Thymus (tissue), 14 donors: ENCODE results near the gene ECEL1. TPM values are rescaled to one million over a fixed set of nuclear protein-coding genes. Genes with fewer than 3 reads are reported as not detected.
A peak's percentile ranks its signal among the peaks of the same experiment; 100 is the strongest.
"Not testable (repeated sequence)": the region's sequence is repeated elsewhere in the genome, so short reads cannot be mapped to it uniquely, and the experiment has no call there.

Source experiments
- DNase-seq, 9 donors: peaks; one replicate each; pipeline ENCODE4 v3.0.0-alpha.2; 2013; ENCODE audit warnings: low spot score in 9 of 9, low read depth in 6 of 9, missing footprints in 1 of 9
- H3K27ac ChIP-seq, 2 donors: one replicate each; pipeline ENCODE4 v1.5.1; 2013; ENCODE audit warnings: control low read depth in 1 of 2, low read depth in 1 of 2, low read length in 1 of 2, mild to moderate bottlenecking in 1 of 2, moderate library complexity in 1 of 2
- H3K27me3 ChIP-seq, 2 donors: one replicate each; pipeline ENCODE4 v1.5.1; 2013; ENCODE audit warnings: low read length in 1 of 2; ENCODE audit not compliant: control insufficient read depth in 2 of 2, insufficient read depth in 1 of 2
- H3K36me3 ChIP-seq, 2 donors: one replicate each; pipeline ENCODE4 v1.5.1; 2013; ENCODE audit warnings: low read length in 1 of 2, mild to moderate bottlenecking in 1 of 2, moderate library complexity in 1 of 2; ENCODE audit not compliant: control insufficient read depth in 2 of 2, insufficient read depth in 2 of 2
- H3K4me1 ChIP-seq, 2 donors: one replicate each; pipeline ENCODE4 v1.5.1; 2013; ENCODE audit warnings: low read length in 2 of 2; ENCODE audit not compliant: control insufficient read depth in 2 of 2, insufficient read depth in 2 of 2
- H3K4me3 ChIP-seq, 2 donors: one replicate each; pipeline ENCODE4 v1.5.1; 2013; ENCODE audit warnings: low read length in 2 of 2, control low read depth in 1 of 2, mild to moderate bottlenecking in 1 of 2
- H3K9me3 ChIP-seq, 2 donors: one replicate each; pipeline ENCODE4 v1.5.1; 2013; ENCODE audit warnings: low read length in 1 of 2, mild to moderate bottlenecking in 1 of 2; ENCODE audit not compliant: control insufficient read depth in 2 of 2, insufficient read depth in 1 of 2
- WGBS: extraction: QIAGEN DNeasy Blood & Tissue Kit; methylation state at CpG from one replicate; pipeline ENCODE4 v1.1.7; 2013; 5-methylcytosine and 5-hydroxymethylcytosine counted together
- long read RNA-seq, 10 donors: transcript quantifications; one replicate each; lab custom pipeline, GENCODE V29; 2026
- polyA plus RNA-seq: library from polyadenylated mRNA; stranded (reverse); fragments of 200-250 nt; gene quantifications from one replicate; pipeline ENCODE4 v1.2.3, GENCODE V29; 2013
- total RNA-seq: library from RNA; stranded (reverse); fragments of 120-200 nt; gene quantifications from one replicate; pipeline ENCODE4 v1.2.4, GENCODE V29; 2013
- donor health status: healthy.

Gene ECEL1, protein sequence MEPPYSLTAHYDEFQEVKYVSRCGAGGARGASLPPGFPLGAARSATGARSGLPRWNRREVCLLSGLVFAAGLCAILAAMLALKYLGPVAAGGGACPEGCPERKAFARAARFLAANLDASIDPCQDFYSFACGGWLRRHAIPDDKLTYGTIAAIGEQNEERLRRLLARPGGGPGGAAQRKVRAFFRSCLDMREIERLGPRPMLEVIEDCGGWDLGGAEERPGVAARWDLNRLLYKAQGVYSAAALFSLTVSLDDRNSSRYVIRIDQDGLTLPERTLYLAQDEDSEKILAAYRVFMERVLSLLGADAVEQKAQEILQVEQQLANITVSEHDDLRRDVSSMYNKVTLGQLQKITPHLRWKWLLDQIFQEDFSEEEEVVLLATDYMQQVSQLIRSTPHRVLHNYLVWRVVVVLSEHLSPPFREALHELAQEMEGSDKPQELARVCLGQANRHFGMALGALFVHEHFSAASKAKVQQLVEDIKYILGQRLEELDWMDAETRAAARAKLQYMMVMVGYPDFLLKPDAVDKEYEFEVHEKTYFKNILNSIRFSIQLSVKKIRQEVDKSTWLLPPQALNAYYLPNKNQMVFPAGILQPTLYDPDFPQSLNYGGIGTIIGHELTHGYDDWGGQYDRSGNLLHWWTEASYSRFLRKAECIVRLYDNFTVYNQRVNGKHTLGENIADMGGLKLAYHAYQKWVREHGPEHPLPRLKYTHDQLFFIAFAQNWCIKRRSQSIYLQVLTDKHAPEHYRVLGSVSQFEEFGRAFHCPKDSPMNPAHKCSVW
- total RNA-seq (0.28 TPM), polyA plus RNA-seq (1.7 TPM)
- long read RNA-seq, donor 1, result 0 reads
- long read RNA-seq, donor 2, result 0 reads
- long read RNA-seq, donor 3, result 0 reads
- long read RNA-seq, donor 4, result 0 reads
- long read RNA-seq, donor 5, result 0 reads
- long read RNA-seq, donor 6, result 0 reads
- long read RNA-seq, donor 7, result 0 reads
- long read RNA-seq, donor 8, result 0 reads
- long read RNA-seq, donor 9, result 0 reads
- long read RNA-seq, donor 10, result 0 reads

DNA sequence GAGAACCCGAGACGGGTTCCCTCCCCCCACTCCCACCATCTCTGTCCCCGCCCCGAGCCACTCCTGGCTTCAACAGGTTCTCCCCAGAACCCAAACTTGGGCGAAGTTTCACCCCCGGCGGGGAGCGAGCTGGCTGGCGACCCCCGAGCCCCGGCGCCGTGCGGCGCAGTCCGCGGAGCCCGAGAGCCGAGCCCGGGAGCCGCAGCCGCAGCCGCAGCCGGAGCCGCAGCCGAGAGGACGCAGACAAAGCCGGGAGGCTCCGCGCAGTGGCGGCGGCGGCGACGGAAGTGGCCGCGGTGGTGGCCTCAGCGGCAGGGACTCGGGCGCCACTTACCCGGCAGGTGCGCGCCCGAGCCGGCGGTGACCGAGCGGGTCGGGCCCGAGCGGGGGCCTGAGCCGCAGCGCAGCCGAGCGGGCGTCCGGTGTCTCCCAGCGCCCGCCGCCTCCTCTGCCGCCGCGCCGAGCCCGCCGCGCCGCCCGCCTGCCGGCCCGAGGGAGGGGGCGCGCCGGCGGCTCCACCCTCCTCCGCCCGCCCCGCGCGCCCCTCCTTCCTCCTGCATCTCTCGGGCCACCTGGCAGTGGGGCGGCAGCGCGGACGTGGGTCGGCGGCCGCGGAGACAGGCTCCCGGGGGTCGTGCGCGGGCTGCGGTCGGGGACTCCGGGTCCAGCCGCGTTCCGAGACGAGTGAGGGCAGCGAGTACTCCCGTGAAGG is at the start of gene ECEL1:
ECEL1 (minus strand) TSS at position 450 of the 712 bp plus-strand sequence. CDS start 1,181 bp downstream, outside the sequence.
- Histone ChIP-seq H3K36me3 (no peaks in the 10 kb centered on the region), H3K4me3 (peak within 1 kb of the TSS in 1 of 2 donors; percentile 32), H3K27ac (no peak within 1 kb of the TSS), H3K9me3 (peaks cover 0 to 8% of the 10 kb centered on the region in 2 donors), H3K27me3 (peaks cover 67 to 90% of the 10 kb centered on the region in 2 donors), H3K4me1 (peaks cover 0 to 10% of the 10 kb centered on the region in 2 donors)
- no peak for DNase-seq
- 1% methylated on average over 102 of the region's 102 CpGs for WGBS

DNA sequence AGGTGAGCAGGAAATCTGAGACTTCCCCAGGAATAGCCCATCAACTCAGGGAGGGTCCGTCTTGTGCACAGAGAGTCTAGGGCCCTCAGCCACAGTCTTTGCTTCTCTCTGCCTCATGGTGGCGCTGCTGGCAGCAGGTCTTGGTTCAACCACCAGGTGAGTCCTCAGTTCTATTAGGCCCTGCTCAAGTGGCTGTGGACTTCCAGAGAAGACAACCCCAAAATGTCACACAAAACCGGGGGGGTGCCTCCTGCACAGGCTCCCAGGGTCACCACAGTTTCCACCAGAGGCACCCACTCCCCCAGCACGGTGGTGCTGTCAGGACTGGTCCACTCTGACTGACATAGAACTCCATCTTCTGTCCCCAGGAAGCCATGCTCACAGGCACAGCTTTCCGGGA is 49.4 kb upstream of the ECEL1 start:
- peaks cover 0 to 2% of the 10 kb centered on the region in 2 donors for H3K4me1 ChIP-seq
- H3K9me3 ChIP-seq, result peaks cover 2 to 3% of the 10 kb centered on the region in 2 donors
- no peak for DNase-seq
- 83% methylated on average over 5 of the region's 5 CpGs for WGBS
- no peaks in the 10 kb centered on the region for H3K36me3 ChIP-seq
- H3K4me3 ChIP-seq, result no peak overlapping the region
- no peak overlapping the region for H3K27ac ChIP-seq
- H3K27me3 ChIP-seq, result peaks cover 0 to 26% of the 10 kb centered on the region in 2 donors

DNA sequence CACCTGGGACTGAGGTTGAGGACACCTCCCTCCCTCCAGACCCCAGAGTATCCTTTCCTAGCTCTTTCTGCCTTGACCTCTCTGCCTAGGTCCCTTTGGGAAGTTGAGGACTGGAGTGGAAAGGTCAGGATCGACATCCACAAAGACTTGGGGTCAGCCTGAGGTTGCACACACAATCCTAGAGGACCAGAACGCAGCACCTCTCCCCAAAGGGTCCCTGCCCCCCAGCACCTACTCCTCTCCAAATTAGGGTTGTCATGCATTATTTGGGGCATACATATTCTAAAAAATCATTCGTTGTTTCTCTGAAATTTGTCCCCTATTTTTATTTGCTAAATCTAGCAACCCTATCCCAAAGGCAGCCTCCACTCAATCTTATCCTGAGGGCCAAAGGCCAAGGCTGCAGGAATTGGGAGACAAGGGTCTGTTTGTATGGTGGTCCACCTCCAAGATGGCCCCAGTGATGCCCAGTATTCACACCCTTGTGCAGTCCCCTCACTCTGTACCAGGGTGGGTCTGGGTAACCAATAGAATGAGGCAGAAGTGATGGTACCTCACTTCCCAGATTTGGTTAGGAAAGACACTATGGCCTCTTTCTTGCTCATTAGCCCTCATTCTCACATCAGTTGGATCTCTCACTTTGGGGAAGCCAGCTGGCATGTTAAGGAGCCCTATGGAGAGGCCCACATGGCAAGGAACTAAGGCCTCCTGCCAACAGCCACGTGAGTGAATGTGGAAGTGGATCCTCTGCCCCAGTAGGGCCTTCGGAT is 48.3 kb upstream of the ECEL1 start:
- no peak overlapping the region for H3K27ac ChIP-seq
- no peak overlapping the region for H3K4me3 ChIP-seq
- peaks cover 0 to 25% of the 10 kb centered on the region in 2 donors for H3K27me3 ChIP-seq
- peaks cover 2 to 3% of the 10 kb centered on the region in 2 donors for H3K9me3 ChIP-seq
- DNase-seq, result no peak
- peaks cover 0 to 2% of the 10 kb centered on the region in 2 donors for H3K4me1 ChIP-seq
- 96% methylated on average over 5 of the region's 5 CpGs for WGBS
- H3K36me3 ChIP-seq, result no peaks in the 10 kb centered on the region

DNA sequence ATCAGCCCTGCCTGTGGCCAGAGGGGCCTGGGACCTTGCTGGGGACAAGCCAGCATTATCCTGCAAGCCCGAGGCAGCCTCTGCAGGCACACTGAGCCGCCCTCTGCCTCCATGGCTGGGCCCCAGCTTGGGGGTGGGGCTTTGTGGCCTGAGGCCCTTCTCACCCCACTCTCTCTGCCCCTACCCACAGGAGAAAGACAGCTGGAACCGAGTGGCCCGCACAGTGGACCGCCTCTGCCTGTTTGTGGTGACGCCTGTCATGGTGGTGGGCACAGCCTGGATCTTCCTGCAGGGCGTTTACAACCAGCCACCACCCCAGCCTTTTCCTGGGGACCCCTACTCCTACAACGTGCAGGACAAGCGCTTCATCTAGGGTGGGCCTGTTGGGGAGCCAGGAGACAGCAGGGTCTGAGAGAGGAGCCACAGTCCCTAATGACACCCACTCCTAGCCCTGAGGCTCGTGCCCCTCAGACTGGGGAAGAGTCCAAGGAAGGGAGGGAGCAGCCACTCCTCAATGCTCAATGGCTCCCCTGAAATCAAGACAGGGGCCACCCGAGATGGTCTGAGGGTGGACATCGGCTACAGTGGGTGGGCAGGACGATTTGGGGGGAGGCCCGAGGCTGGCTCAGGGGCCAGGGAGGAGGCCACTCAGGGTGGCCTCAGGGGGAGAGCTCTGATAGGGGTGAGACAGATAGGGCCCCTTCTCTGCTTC is 47.5 kb upstream of the ECEL1 start:
- Histone ChIP-seq H3K4me1 (peaks cover 0 to 2% of the 10 kb centered on the region in 2 donors), H3K9me3 (peaks cover 2 to 3% of the 10 kb centered on the region in 2 donors), H3K4me3 (no peak overlapping the region), H3K27me3 (peaks cover 0 to 23% of the 10 kb centered on the region in 2 donors), H3K36me3 (no peaks in the 10 kb centered on the region), H3K27ac (no peak overlapping the region)
- no peak for DNase-seq
- WGBS, result 86% methylated on average over 14 of the region's 14 CpGs

DNA sequence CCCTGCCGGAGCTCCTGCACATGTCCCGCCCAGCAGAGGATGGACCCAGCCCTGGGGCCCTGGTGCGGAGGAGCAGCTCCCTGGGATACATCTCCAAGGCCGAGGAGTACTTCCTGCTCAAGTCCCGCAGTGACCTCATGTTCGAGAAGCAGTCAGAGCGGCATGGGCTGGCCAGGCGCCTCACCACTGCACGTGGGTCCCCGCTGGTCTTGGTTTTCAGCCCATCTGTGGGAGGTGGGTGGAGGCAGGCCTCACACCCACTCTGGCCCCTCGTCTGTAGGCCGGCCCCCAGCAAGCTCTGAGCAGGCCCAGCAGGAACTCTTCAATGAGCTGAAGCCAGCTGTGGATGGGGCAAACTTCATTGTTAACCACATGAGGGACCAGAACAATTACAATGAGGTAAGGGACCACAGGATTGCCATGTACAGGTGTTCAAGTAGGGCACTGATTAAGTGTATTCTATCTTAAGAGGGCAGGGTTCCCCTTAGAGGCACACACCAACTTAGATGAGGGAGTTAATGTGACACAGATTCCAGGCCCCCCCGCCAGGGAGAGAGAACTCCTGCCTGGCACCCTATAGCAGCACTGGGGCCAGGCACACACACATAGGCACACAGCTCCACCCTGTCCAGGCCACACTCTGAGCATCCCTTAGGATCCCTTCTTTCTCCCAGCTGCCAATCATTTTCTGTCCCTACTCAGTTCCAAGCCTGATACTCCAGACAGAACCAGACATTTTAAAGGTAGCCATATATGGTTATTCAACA is 46.5 kb upstream of the ECEL1 start:
- DNase-seq, result no peak
- Histone ChIP-seq H3K4me1 (peaks cover 0 to under 1% of the 10 kb centered on the region in 2 donors), H3K27me3 (peaks cover 0 to 16% of the 10 kb centered on the region in 2 donors), H3K36me3 (no peaks in the 10 kb centered on the region), H3K27ac (no peak overlapping the region), H3K9me3 (peaks cover 2 to 3% of the 10 kb centered on the region in 2 donors), H3K4me3 (no peak overlapping the region)
- 89% methylated on average over 13 of the region's 13 CpGs for WGBS

DNA sequence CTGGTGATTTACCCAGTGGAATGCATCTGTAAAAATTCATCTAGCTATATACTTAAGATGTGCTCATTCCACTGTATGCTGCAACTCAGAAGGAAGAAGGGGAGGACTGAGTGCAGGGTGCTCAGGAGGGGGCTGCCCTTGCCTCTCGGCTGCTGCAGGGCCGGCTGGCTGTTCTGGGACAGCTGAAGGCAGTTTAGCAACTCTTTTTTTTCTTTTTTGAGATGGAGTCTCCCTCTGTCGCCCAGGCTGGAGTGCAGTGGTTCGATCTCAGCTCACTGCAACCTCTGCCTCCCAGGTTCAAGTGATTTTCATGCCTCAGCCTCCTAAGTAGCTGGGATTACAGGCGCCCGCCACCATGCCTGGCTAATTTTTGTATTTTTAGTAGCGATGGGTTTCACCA is 45.2 kb upstream of the ECEL1 start:
- H3K4me3 ChIP-seq, H3K27ac ChIP-seq, H3K36me3 ChIP-seq, H3K4me1 ChIP-seq, H3K9me3 ChIP-seq, DNase-seq: not testable (repeated sequence)
- 96% methylated on average over 7 of the region's 7 CpGs for WGBS
- peaks cover 0 to 23% of the 10 kb centered on the region in 2 donors for H3K27me3 ChIP-seq

DNA sequence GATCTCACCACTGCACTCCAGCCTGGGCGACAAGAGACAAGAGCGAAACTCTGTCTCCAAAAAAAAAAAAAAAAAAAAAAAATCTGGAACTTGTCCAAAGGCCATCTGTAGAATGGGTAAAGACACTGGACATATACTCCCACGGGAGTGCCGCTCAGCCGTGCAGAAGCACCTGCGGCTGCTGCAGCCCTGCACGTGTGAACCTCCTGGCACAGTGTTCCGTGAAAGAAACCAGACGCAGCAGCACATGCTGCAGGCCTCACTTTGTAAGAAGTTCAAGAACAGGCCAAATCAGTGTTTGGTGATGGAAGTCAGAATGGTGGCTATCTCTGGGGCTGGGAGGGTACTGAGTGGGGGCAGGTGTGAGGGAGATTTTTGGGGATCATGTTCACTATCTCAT is 44.8 kb upstream of the ECEL1 start:
- Histone ChIP-seq H3K36me3 (no peaks in the 10 kb centered on the region), H3K27ac (no peak overlapping the region), H3K27me3 (peaks cover 0 to 26% of the 10 kb centered on the region in 2 donors), H3K4me1 (no peaks in the 10 kb centered on the region), H3K9me3 (peaks cover 2 to 3% of the 10 kb centered on the region in 2 donors), H3K4me3 (no peak overlapping the region)
- no peak for DNase-seq
- 92% methylated on average over 9 of the region's 9 CpGs for WGBS
